ENCODE results near the gene COPG1. TPM values are rescaled to one million over a fixed set of nuclear protein-coding genes. Genes with fewer than 3 reads are reported as not detected.

COPG1 gene
- total and polyA plus RNA-seq, 12 donors, result 63.7 to 154 (median 96.1) TPM

GRCh38 chr3:129325383-129325782 is 76.0 kb downstream of the COPG1 start:
- DNase-seq, result no peak
- 98 to 100% methylated on average over 3 of the region's 3 CpGs for WGBS, 2 donors

GRCh38 chr3:129326138-129326537 is 76.7 kb downstream of the COPG1 start:
- no peak for DNase-seq
- intact Hi-C loops (cut with DNase I), result no loop called here
- H3K4me3 ChIP-seq, result no peak overlapping the region
- no peaks in the 10 kb centered on the region for H3K9me3 ChIP-seq
- H3K4me1 ChIP-seq, result no peaks in the 10 kb centered on the region
- TF ChIP-seq CTCF (IDR thresholded peaks at IDR 0.05), result no peak
- H3K36me3 ChIP-seq, result peaks cover 0 to 35% (median 0%) of the 10 kb centered on the region in 9 donors
- no peak for ATAC-seq
- no peak overlapping the region for H3K27ac ChIP-seq
- WGBS, 2 donors, result 95% methylated on average over 12 of the region's 12 CpGs
- H3K27me3 ChIP-seq, result no peaks in the 10 kb centered on the region

More at GRCh38 chr3:129325383-129325782, 76.0 kb downstream of the COPG1 start:
- ATAC-seq, result no peak
- H3K4me1 ChIP-seq, result no peaks in the 10 kb centered on the region
- no peaks in the 10 kb centered on the region for H3K9me3 ChIP-seq
- no peak overlapping the region for H3K27ac ChIP-seq
- H3K27me3 ChIP-seq, result no peaks in the 10 kb centered on the region
- H3K4me3 ChIP-seq, result no peak overlapping the region
- intact Hi-C loops (cut with DNase I), result no loop called here
- peaks cover 0 to 42% (median 0%) of the 10 kb centered on the region in 9 donors for H3K36me3 ChIP-seq
- TF ChIP-seq CTCF (IDR thresholded peaks at IDR 0.05), result no peak

GRCh38 chr3:129326595-129326994 is 77.2 kb downstream of the COPG1 start:
- Histone ChIP-seq H3K27ac (no peak overlapping the region), H3K27me3 (no peaks in the 10 kb centered on the region), H3K36me3 (peaks cover 0 to 30% (median 0%) of the 10 kb centered on the region in 9 donors), H3K4me1 (no peaks in the 10 kb centered on the region), H3K4me3 (no peak overlapping the region), H3K9me3 (no peaks in the 10 kb centered on the region)
- intact Hi-C loops (cut with DNase I), result no loop called here
- no peak for DNase-seq
- TF ChIP-seq CTCF (IDR thresholded peaks at IDR 0.05), result no peak
- no peak for ATAC-seq
- WGBS, 2 donors, result 95 to 97% methylated on average over 11 of the region's 11 CpGs

Small RNA genes within 50 kb of the gene (microRNA-seq; reads per million reads assigned to microRNA genes)
- gene MIR6826, result 0.60 to 1.0 reads per million in 2 donors

Other genes with a start within 250 kb of the COPG1 start
- gene EFCC1, start 248.3 kb upstream of the COPG1 start, total RNA-seq, result 1 to 10 TPM; 1.0 to 3.3 (median 2.1) TPM
- gene EFCC1, start 248.3 kb upstream of the COPG1 start, polyA plus RNA-seq, result 1 to 10 TPM; 1.4 to 3.1 TPM
- not detected for gene GP9, start 188.8 kb upstream of the COPG1 start, total RNA-seq
- under 1 TPM in 1 of 2 donors, not detected in 1; 0.13 TPM for gene GP9, start 188.8 kb upstream of the COPG1 start, polyA plus RNA-seq
- gene RAB43, start 127.8 kb upstream of the COPG1 start, total RNA-seq, result 1 to 10 TPM in 9 of 10 donors, under 1 TPM in 1; 0.96 to 8.2 (median 4.1) TPM
- 1 to 10 TPM; 2.5 to 4.0 TPM for gene RAB43, start 127.8 kb upstream of the COPG1 start, polyA plus RNA-seq
- 10 to 100 TPM; 26.7 to 35.4 (median 29.7) TPM for gene ISY1, start 88.5 kb upstream of the COPG1 start, total RNA-seq
- 10 to 100 TPM; 15.9 to 24.0 TPM for gene ISY1, start 88.5 kb upstream of the COPG1 start, polyA plus RNA-seq
- 100 to 1,000 TPM; 438 to 594 (median 487) TPM for gene CNBP, start 65.7 kb upstream of the COPG1 start, total RNA-seq
- gene CNBP, start 65.7 kb upstream of the COPG1 start, polyA plus RNA-seq, result 100 to 1,000 TPM; 324 to 372 TPM
- 10 to 100 TPM; 38.1 to 56.1 (median 44.5) TPM for gene HMCES, start 29.3 kb downstream of the COPG1 start, total RNA-seq
- 10 to 100 TPM; 24.1 to 37.6 TPM for gene HMCES, start 29.3 kb downstream of the COPG1 start, polyA plus RNA-seq
- gene EFCAB12, start 179.0 kb downstream of the COPG1 start, total RNA-seq, result under 1 TPM in 4 of 10 donors, not detected in 6; 0.15 to 0.23 (median 0.16) TPM
- under 1 TPM in 1 of 2 donors, not detected in 1; 0.10 TPM for gene EFCAB12, start 179.0 kb downstream of the COPG1 start, polyA plus RNA-seq
- gene MBD4, start 190.3 kb downstream of the COPG1 start, total RNA-seq, result 10 to 100 TPM; 16.4 to 31.9 (median 19.2) TPM
- 10 to 100 TPM; 11.1 to 37.8 TPM for gene MBD4, start 190.3 kb downstream of the COPG1 start, polyA plus RNA-seq
- gene IFT122, start 190.6 kb downstream of the COPG1 start, total RNA-seq, result 10 to 100 TPM; 12.4 to 23.9 (median 16.8) TPM
- gene IFT122, start 190.6 kb downstream of the COPG1 start, polyA plus RNA-seq, result 10 to 100 TPM in 1 of 2 donors, 1 to 10 TPM in 1; 9.7 to 29.1 TPM